HCT116 (cell line): ENCODE results near the gene PAH. TPM values are rescaled to one million over a fixed set of nuclear protein-coding genes. Genes with fewer than 3 reads are reported as not detected.

Experiments
- ATAC-seq: fragments of 200-7000 bp; cut with Tn5 transposase; 2 replicates; pipeline ENCODE4 v1.9.1; 2020; ENCODE audit warnings: mild to moderate bottlenecking, moderate library complexity
- BruUV-seq: library from RNA; stranded (reverse); fragments of 400-500 nt; replicated peaks from 2 replicates; lab custom pipeline; 2021; lab: Mats Ljungman, UMichigan
- CTCF ChIA-PET: fragments of 300-600 bp; sonication (Branson Sonifier 250); formaldehyde crosslinking; loops from one replicate; lab custom pipeline; 2021; ENCODE audit warnings: antibody characterized with exemption; lab: Charles Lee
- POLR2A ChIA-PET: fragments of 300-600, 350-600 bp; sonication (Branson Sonifier 250); formaldehyde crosslinking; loops from one replicate; lab custom pipeline; 2021; ENCODE audit warnings: antibody characterized with exemption; lab: Charles Lee
- RAD21 ChIA-PET, 2 experiments: fragments of 300-600 bp; sonication (Branson Sonifier 250); formaldehyde crosslinking; loops; one replicate each; lab custom pipeline; 2023; ENCODE audit warnings: low total read pairs in 2 of 2; ENCODE audit not compliant: uncharacterized antibody in 2 of 2, unreplicated experiment in 2 of 2, low non-redundant PET in 1 of 2; lab: Charles Lee
- DNase-seq: peaks from one replicate; pipeline ENCODE4 v3.0.0-alpha.2; 2010; ENCODE audit warnings: low read depth, low spot score
- H2AFZ ChIP-seq: fragments of 200-600 bp; shearing (Covaris generic), sonication (generic); 2 replicates; pipeline ENCODE4 v1.6.1; 2017; ENCODE audit warnings: low read depth, mixed run types, mixed read lengths, antibody characterized with exemption, low read length; ENCODE audit not compliant: poor library complexity, severe bottlenecking
- H3K27ac ChIP-seq: 2 replicates; pipeline ENCODE4 v1.5.1; 2012; ENCODE audit warnings: low read depth, low read length
- H3K27me3 ChIP-seq: fragments of 200-600 bp; sonication (generic); 2 replicates; pipeline ENCODE4 v1.6.1; 2016; ENCODE audit warnings: mixed run types, low read length, mixed read lengths; ENCODE audit not compliant: insufficient read depth
- H3K36me3 ChIP-seq, 2 experiments: fragments of 200-500 bp in 1 of 2; fragments of 200-600 bp in 1 of 2; sonication (Bioruptor generic) in 1 of 2; sonication (generic) in 1 of 2; 2 replicates each; pipeline versions ENCODE4 v1.5.1 to v1.6.1; 2014 to 2016; ENCODE audit warnings: low read length in 2 of 2, inconsistent platforms in 1 of 2, mixed read lengths in 1 of 2, mixed run types in 1 of 2; ENCODE audit not compliant: insufficient read depth in 2 of 2, control insufficient read depth in 1 of 2
- H3K4me1 ChIP-seq, 2 experiments: fragments of 200-600 bp in 1 of 2; sonication (generic) in 1 of 2; 2 replicates each; pipeline versions ENCODE4 v1.5.1 to v1.6.1; 2012 to 2017; ENCODE audit warnings: low read length in 2 of 2, inconsistent platforms in 1 of 2, mild to moderate bottlenecking in 1 of 2, mixed read lengths in 1 of 2, mixed run types in 1 of 2, moderate library complexity in 1 of 2; ENCODE audit not compliant: insufficient read depth in 2 of 2, control insufficient read depth in 1 of 2
- H3K4me2 ChIP-seq: fragments of 200-600 bp; sonication (generic); 2 replicates; pipeline ENCODE4 v1.6.1; 2017; ENCODE audit warnings: mixed run types, low read length, mixed read lengths
- H3K4me3 ChIP-seq, 2 experiments: fragments of 200-600 bp in 1 of 2; sonication (generic) in 1 of 2; replicated peaks in 1 of 2; 2 replicates each; pipeline ENCODE4 v1.5.1; 2011 to 2016; ENCODE audit warnings: low read length in 2 of 2, control low read depth in 1 of 2, low read depth in 1 of 2, mild to moderate bottlenecking in 1 of 2, mixed read lengths in 1 of 2, mixed run types in 1 of 2
- H3K79me2 ChIP-seq: fragments of 200-600 bp; sonication (generic); 2 replicates; pipeline ENCODE4 v1.6.1; 2017; ENCODE audit warnings: mild to moderate bottlenecking, mixed run types, low read length, moderate library complexity, mixed read lengths; ENCODE audit not compliant: insufficient read depth
- H3K9ac ChIP-seq: fragments of 200-600 bp; sonication (generic); 2 replicates; pipeline ENCODE4 v1.6.1; 2016; ENCODE audit warnings: low read length, mixed read lengths
- H3K9me2 ChIP-seq: fragments of 200-600 bp; sonication (generic), shearing (Covaris generic); 2 replicates; pipeline ENCODE4 v1.6.1; 2017; ENCODE audit warnings: mixed run types, mild to moderate bottlenecking, moderate library complexity; ENCODE audit not compliant: insufficient read depth
- H3K9me3 ChIP-seq, 2 experiments: fragments of 200-500 bp in 1 of 2; fragments of 200-600 bp in 1 of 2; sonication (Bioruptor generic) in 1 of 2; sonication (generic) in 1 of 2; 2 replicates each; pipeline ENCODE4 v1.6.1; 2014 to 2017; ENCODE audit warnings: low read length in 2 of 2, mixed read lengths in 2 of 2, inconsistent platforms in 1 of 2, low read depth in 1 of 2, mild to moderate bottlenecking in 1 of 2, mixed run types in 1 of 2, moderate library complexity in 1 of 2; ENCODE audit not compliant: control insufficient read depth in 1 of 2, insufficient read depth in 1 of 2
- H4K20me1 ChIP-seq: fragments of 200-600 bp; sonication (generic), shearing (Covaris generic); 2 replicates; pipeline ENCODE4 v1.6.1; 2017; ENCODE audit warnings: mixed run types, mild to moderate bottlenecking, moderate library complexity; ENCODE audit not compliant: insufficient read depth
- CBX3 ChIP-seq: IDR thresholded peaks from 2 replicates; pipeline ENCODE4 v1.6.1; 2012; ENCODE audit warnings: low read depth
- EZH2phosphoT487 ChIP-seq: fragments of 200-600 bp; IDR thresholded peaks from 2 replicates; pipeline ENCODE4 v1.6.1; 2018; ENCODE audit warnings: antibody characterized with exemption, borderline replicate concordance
- FOSL1 ChIP-seq: IDR thresholded peaks from 2 replicates; pipeline ENCODE4 v1.6.1; 2012; ENCODE audit warnings: low read depth
- JUND ChIP-seq: IDR thresholded peaks from 2 replicates; pipeline ENCODE4 v1.6.1; 2012
- MAX ChIP-seq: IDR thresholded peaks from 2 replicates; pipeline ENCODE4 v1.6.1; 2012
- POLR2A ChIP-seq: IDR thresholded peaks from 2 replicates; pipeline ENCODE4 v1.7.0; 2011; ENCODE audit warnings: borderline replicate concordance; ENCODE audit not compliant: insufficient read depth, insufficient read length; ENCODE audit errors: extremely low read depth
- POLR2AphosphoS5 ChIP-seq: IDR thresholded peaks from 2 replicates; pipeline ENCODE4 v1.6.1; 2011; ENCODE audit warnings: mild to moderate bottlenecking, low read depth, low read length, moderate library complexity
- REST ChIP-seq: IDR thresholded peaks from 2 replicates; pipeline ENCODE4 v1.6.1; 2012; ENCODE audit warnings: low read depth
- SIN3A ChIP-seq: IDR thresholded peaks from 2 replicates; pipeline ENCODE4 v1.6.1; 2012; ENCODE audit warnings: low read depth
- SRF ChIP-seq: IDR thresholded peaks from 2 replicates; pipeline ENCODE4 v1.6.1; 2012; ENCODE audit warnings: low read depth
- intact Hi-C: fragments of 100-400 bp; cut with micrococcal nuclease; formaldehyde crosslinking; loops from 2 replicates; pipeline ENCODE4 v1.10.0; 2022
- total RNA-seq: library from RNA; stranded (reverse); gene quantifications from one replicate; pipeline ENCODE4 v1.2.1, GENCODE V29; 2021; ENCODE audit not compliant: unreplicated experiment
- TF ChIP-seq, protein P1 (sequence below): IDR thresholded peaks from 2 replicates; pipeline ENCODE4 v1.6.1; 2011; ENCODE audit warnings: mild to moderate bottlenecking, low read length, moderate library complexity; ENCODE audit not compliant: insufficient replicate concordance; ENCODE audit errors: extremely low read depth
- TF ChIP-seq, protein P2 (sequence below): IDR thresholded peaks from 2 replicates; pipeline ENCODE4 v1.6.1; 2012

Gene PAH
- total RNA-seq, 1 experiment from 2014 or later: 2.8 TPM

DNA sequence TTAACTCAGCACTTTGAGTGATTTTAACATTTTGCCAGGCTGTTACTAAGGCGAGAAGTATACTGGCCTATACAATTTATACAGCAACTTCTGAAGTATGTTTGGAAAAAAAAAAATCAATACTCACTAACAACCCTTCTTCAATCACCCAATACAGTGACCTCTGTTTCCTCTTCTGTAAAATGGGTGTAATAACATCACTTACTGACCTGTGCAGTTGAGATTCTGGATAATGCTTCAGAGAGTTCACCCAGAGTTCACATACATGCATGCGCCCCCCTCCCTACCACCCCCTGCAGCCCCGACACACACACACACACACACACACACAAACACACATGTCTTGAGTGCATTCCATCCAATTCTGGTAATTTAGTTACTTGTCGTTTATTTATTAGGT, 9.1 kb downstream of the PAH start:
- H4K20me1 ChIP-seq: no peaks in the 10 kb centered on the region
- ATAC-seq: no peak
- no peak for TF ChIP-seq SIN3A
- no peak for TF ChIP-seq MAX
- TF ChIP-seq, all 23 proteins: peak for 0
- no peaks in the 10 kb centered on the region for H3K79me2 ChIP-seq
- H3K36me3 ChIP-seq: no peaks in the 10 kb centered on the region
- no TSS peak for BruUV-seq
- H3K4me3 ChIP-seq: no peak overlapping the region
- no peaks in the 10 kb centered on the region for H3K9me2 ChIP-seq
- no peak overlapping the region for H3K4me2 ChIP-seq
- POLR2A ChIA-PET: no interaction called here
- no peaks in the 10 kb centered on the region for H3K27me3 ChIP-seq
- no peak overlapping the region for H2AFZ ChIP-seq
- H3K9me3 ChIP-seq: no peaks in the 10 kb centered on the region
- no peak overlapping the region for H3K9ac ChIP-seq
- no peaks in the 10 kb centered on the region for H3K4me1 ChIP-seq
- RAD21 ChIA-PET: interaction anchor here in 1 of 2 experiments (0.7 kb wide), 1 partner anchor 39 kb away, joined by 3 read pairs; no protein-coding TSS in a partner anchor
- intact Hi-C loops: no loop called here
- CTCF ChIA-PET: no interaction called here
- no peak overlapping the region for H3K27ac ChIP-seq
- DNase-seq: no peak

DNA sequence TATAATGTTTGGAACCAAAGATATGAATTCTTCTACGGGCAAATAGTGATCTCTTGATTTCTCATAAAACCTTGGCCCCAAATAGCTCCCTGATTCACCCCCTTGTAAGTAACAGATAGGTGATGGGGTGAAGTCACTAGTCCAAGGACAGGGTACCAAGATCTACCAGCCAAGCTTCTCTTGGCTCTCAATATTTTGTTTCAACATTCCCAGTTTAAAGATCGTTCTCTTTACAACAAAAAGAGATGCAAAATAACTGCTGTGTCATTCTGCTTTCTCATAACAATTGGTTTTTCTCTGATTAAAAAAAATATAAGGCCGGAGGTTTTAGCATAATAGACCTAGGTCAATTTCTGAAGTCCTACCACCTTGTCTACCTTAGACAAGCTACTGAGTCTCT, 11.8 kb downstream of the PAH start:
- Histone ChIP-seq H3K4me1 (no peaks in the 10 kb centered on the region), H3K36me3 (no peaks in the 10 kb centered on the region), H3K9ac (no peak overlapping the region), H4K20me1 (no peaks in the 10 kb centered on the region), H3K9me3 (no peaks in the 10 kb centered on the region), H3K9me2 (no peaks in the 10 kb centered on the region), H2AFZ (no peak overlapping the region), H3K4me2 (no peak overlapping the region), H3K27ac (no peak overlapping the region), H3K27me3 (no peaks in the 10 kb centered on the region), H3K79me2 (no peaks in the 10 kb centered on the region), H3K4me3 (no peak overlapping the region)
- TF ChIP-seq MAX: no peak
- TF ChIP-seq, protein P1, sequence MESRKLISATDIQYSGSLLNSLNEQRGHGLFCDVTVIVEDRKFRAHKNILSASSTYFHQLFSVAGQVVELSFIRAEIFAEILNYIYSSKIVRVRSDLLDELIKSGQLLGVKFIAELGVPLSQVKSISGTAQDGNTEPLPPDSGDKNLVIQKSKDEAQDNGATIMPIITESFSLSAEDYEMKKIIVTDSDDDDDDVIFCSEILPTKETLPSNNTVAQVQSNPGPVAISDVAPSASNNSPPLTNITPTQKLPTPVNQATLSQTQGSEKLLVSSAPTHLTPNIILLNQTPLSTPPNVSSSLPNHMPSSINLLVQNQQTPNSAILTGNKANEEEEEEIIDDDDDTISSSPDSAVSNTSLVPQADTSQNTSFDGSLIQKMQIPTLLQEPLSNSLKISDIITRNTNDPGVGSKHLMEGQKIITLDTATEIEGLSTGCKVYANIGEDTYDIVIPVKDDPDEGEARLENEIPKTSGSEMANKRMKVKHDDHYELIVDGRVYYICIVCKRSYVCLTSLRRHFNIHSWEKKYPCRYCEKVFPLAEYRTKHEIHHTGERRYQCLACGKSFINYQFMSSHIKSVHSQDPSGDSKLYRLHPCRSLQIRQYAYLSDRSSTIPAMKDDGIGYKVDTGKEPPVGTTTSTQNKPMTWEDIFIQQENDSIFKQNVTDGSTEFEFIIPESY: no peak
- TF ChIP-seq EZH2phosphoT487: no peak
- no peak for TF ChIP-seq POLR2A
- no peak for TF ChIP-seq POLR2AphosphoS5
- TF ChIP-seq, protein P2, sequence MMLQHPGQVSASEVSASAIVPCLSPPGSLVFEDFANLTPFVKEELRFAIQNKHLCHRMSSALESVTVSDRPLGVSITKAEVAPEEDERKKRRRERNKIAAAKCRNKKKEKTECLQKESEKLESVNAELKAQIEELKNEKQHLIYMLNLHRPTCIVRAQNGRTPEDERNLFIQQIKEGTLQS: no peak
- no peak for TF ChIP-seq JUND
- no peak for TF ChIP-seq SIN3A
- TF ChIP-seq CBX3: no peak
- TF ChIP-seq SRF: no peak
- TF ChIP-seq REST: no peak
- no peak for TF ChIP-seq FOSL1
- RAD21 ChIA-PET: no interaction called here
- no peak for DNase-seq
- no TSS peak for BruUV-seq
- no peak for ATAC-seq
- CTCF ChIA-PET: no interaction called here
- intact Hi-C loops: no loop called here
- POLR2A ChIA-PET: no interaction called here
